Measurements from ENCODE around the gene ZC3H11A.

- TF ChIP-seq CTCF (IDR thresholded peaks at IDR 0.05) (no peak), POLR2A (IDR thresholded peaks at IDR 0.05) (no peak)
Observed at GRCh38 chr1:203840208-203840808, 44.9 kb downstream of the ZC3H11A start.
